ENCODE results near the gene NDUFAF4.
"Not testable (repeated sequence)": the region's sequence is repeated elsewhere in the genome, so short reads cannot be mapped to it uniquely, and the experiment has no call there.

Gene NDUFAF4

GRCh38 chr6:96907498-96907897 is 9.8 kb upstream of the NDUFAF4 start:
- in situ Hi-C loops (cut with MboI; ENCODE audit: low pct_unique_long_range_greater_than_20kb, low sequenced_read_pairs) = no loop called here
- no peak for DNase-seq

DNA sequence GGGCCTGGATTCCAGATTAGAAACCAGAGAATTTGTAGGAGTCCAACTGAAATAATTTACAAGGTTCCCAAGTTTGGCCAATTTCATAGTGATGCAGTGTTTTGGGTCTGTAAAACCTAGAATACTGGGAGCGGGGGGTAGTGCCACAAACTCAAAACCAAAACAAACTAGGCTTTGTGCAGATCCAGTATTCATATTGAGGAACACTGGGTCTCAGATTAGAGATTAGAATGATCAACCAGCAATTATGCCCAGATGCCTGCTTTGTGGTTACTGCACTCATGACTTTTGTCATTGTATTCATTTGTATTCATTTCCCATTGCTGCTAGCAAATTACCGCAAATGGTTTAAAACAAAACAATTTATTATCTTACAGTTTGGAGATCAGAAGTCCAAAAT is 3.2 kb upstream of the NDUFAF4 start:
- no peak for DNase-seq
- in situ Hi-C loops (cut with MboI; ENCODE audit: low pct_unique_long_range_greater_than_20kb, low sequenced_read_pairs) = no loop called here

- in situ Hi-C loops (cut with MboI; ENCODE audit: low pct_unique_long_range_greater_than_20kb, low sequenced_read_pairs) = no loop called here
Measured at GRCh38 chr6:96899451-96899998, 1.8 kb upstream of the NDUFAF4 start.

GRCh38 chr6:96899019-96899418 is 1.3 kb upstream of the NDUFAF4 start:
- DNase-seq = peak; percentile 16
- in situ Hi-C loops (cut with MboI; ENCODE audit: low pct_unique_long_range_greater_than_20kb, low sequenced_read_pairs) = no loop called here

More at GRCh38 chr6:96899451-96899998, 1.8 kb upstream of the NDUFAF4 start:
- no peak for DNase-seq

- DNase-seq = peak; percentile 45
- in situ Hi-C loops (cut with MboI; ENCODE audit: low pct_unique_long_range_greater_than_20kb, low sequenced_read_pairs) = no loop called here
Measured at GRCh38 chr6:96898241-96898851, 655 bp upstream of the NDUFAF4 start.

DNA sequence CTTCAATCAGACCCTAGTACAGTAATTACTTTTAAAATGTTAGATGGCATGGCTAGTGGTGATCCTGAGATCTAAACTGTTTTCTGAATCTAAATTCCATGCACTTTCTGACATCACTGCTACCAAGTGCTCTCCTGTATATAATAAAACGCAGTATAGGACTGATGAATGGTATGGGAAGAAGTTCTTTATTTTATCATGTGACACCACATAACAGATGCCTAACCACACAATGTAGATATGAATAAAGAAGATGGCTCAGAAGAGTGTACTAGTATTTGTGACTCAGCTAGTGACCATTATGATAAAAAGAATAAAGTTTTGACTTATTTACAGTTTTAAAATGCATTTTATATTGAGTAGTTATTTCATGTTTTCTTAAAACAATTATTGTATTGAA is 8.5 kb downstream of the NDUFAF4 start:
- no peak for DNase-seq
- in situ Hi-C loops (cut with MboI; ENCODE audit: low pct_unique_long_range_greater_than_20kb, low sequenced_read_pairs) = no loop called here

- DNase-seq = no peak
- in situ Hi-C loops (cut with MboI; ENCODE audit: low pct_unique_long_range_greater_than_20kb, low sequenced_read_pairs) = no loop called here
Measured at GRCh38 chr6:96888745-96889144, 8.9 kb downstream of the NDUFAF4 start.

DNA sequence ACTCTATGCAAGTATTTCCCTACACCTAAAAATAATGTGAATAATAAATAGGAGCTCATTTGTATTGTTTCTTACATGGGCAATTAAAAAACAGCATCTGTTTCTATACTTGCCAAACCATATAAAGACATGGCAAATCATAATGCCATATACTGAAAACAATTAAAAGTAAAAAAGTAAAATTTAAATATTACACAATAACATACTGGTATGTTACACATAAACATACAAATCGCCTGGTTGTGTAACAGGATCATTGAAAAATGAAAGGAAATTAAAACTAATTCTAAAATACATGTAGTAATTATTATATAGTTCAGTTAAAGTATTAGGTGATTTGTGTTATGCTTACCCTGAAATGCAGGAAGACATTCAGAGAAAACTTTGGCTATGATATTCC is 11.2 kb downstream of the NDUFAF4 start:
- no peak for DNase-seq
- in situ Hi-C loops (cut with MboI; ENCODE audit: low pct_unique_long_range_greater_than_20kb, low sequenced_read_pairs) = no loop called here

DNA sequence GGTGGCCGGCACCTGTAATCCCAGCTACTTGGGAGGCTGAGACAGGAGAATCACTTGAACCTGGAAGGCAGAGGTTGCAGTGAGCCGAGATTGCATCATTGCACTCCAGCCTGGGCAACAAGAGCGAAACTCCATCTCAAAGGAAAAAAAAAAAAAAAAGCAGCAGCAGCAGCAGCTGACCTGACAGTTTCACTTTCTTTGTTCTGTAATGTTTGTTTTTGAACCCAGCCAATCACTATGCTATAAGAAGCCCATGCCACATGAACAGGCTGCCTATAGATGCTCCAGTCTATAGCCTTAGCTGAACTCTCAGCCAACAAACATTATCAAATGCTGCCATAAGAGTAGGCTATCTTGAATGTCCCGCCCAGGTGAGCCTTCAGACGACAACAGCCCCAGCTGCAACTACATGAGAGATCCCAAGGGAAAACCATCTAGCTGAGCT is 12.5 kb downstream of the NDUFAF4 start:
- DNase-seq; in situ Hi-C loops (cut with MboI; ENCODE audit: low pct_unique_long_range_greater_than_20kb, low sequenced_read_pairs): not testable (repeated sequence)

GRCh38 chr6:96878143-96878542 is 19.5 kb downstream of the NDUFAF4 start:
- no peak for DNase-seq
- in situ Hi-C loops (cut with MboI; ENCODE audit: low pct_unique_long_range_greater_than_20kb, low sequenced_read_pairs) = no loop called here

- in situ Hi-C loops (cut with MboI; ENCODE audit: low pct_unique_long_range_greater_than_20kb, low sequenced_read_pairs) = no loop called here
Measured at GRCh38 chr6:96876886-96877545, 20.7 kb downstream of the NDUFAF4 start.

DNA sequence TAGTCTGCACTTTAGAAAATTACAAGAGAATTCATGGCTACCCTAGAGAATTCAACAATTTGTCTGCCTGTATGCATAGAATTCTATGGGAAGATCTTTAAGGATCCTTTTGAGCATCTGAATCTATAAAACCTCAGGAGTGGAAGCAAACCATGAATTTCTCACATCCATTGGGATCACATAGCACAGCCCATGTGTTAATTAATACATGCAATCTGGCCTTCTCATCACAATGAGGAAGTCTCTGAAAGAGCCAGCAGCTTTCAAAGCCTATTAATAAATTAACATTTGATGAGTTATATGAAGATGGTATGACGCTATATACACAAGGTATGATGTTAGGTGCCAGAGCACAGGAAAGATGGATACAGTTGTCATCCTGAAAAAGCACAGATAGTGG is 24.7 kb downstream of the NDUFAF4 start:
- in situ Hi-C loops (cut with MboI; ENCODE audit: low pct_unique_long_range_greater_than_20kb, low sequenced_read_pairs) = no loop called here

More at GRCh38 chr6:96876886-96877545, 20.7 kb downstream of the NDUFAF4 start:
- no peak for DNase-seq

GRCh38 chr6:96865055-96865405 is 32.7 kb downstream of the NDUFAF4 start:
- in situ Hi-C loops (cut with MboI; ENCODE audit: low pct_unique_long_range_greater_than_20kb, low sequenced_read_pairs) = no loop called here
- no peak for DNase-seq

More for the DNA sequence above, 24.7 kb downstream of the NDUFAF4 start:
- no peak for DNase-seq

- DNase-seq = no peak
- in situ Hi-C loops (cut with MboI; ENCODE audit: low pct_unique_long_range_greater_than_20kb, low sequenced_read_pairs) = no loop called here
Measured at GRCh38 chr6:96864216-96865054, 33.3 kb downstream of the NDUFAF4 start.

DNA sequence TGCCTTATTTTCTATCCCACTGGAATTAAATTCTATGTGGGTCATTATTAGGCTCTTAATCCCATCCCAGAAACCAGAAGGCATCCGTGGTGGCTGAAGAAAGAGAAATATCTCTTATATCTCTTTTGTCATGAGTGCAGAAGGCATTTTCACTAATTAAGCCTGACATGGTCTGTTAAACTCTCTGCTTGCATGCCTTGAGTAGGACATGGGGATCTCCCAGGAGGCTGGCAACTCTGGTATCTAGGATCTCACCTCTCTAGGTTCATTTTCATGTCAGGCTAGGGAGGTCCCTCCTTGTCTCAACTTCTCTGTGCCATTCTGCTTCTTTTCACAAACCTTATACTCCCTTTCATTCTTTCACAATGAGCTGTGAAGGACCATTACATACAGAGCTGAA is 35.1 kb downstream of the NDUFAF4 start:
- no peak for DNase-seq
- in situ Hi-C loops (cut with MboI; ENCODE audit: low pct_unique_long_range_greater_than_20kb, low sequenced_read_pairs) = no loop called here

GRCh38 chr6:96861588-96861987 is 36.1 kb downstream of the NDUFAF4 start:
- in situ Hi-C loops (cut with MboI; ENCODE audit: low pct_unique_long_range_greater_than_20kb, low sequenced_read_pairs) = no loop called here
- DNase-seq = no peak

GRCh38 chr6:96856856-96857255 is 40.8 kb downstream of the NDUFAF4 start:
- no peak for DNase-seq
- in situ Hi-C loops (cut with MboI; ENCODE audit: low pct_unique_long_range_greater_than_20kb, low sequenced_read_pairs) = no loop called here

- DNase-seq = no peak
- in situ Hi-C loops (cut with MboI; ENCODE audit: low pct_unique_long_range_greater_than_20kb, low sequenced_read_pairs) = no loop called here
Measured at GRCh38 chr6:96853083-96853482, 44.6 kb downstream of the NDUFAF4 start.

DNA sequence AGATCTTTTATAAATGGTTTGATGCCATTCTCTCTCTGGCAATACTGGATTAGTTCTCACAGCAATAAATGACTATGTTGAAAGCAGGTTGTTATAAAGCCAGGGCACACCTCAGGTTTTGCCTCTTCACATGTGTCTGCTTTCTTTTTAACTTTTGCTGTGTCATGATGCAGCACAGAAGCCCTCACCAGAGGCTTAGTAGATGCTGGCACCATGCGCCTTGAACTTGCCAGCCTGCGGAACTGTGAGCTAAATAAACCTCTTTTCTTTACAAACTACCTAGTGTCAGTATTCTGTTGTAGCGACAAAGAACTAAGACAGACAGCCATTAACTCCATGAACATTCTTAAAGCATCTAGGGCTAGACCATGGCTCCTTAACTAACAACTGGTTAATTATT is 45.1 kb downstream of the NDUFAF4 start:
- no peak for DNase-seq

DNA sequence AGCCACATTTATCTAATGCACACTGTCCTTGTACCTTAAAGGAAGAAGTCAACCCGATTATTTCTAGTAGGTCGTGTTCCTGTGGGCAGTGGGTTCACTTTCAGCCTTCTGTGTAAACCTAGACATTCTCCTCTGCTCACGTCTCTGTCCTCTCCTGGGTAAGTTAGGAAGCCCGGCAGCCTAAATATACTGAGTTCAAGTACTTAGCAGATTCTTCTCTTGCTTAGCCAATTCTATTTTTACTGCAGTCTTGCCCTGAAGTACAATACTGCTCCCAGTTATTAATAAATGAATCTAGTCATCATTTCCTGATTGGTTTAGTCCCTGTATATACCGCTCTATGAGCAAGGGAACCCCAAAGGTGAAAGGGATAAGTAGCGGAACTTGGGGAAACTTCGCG is 45.8 kb downstream of the NDUFAF4 start:
- DNase-seq = no peak
- in situ Hi-C loops (cut with MboI; ENCODE audit: low pct_unique_long_range_greater_than_20kb, low sequenced_read_pairs) = no loop called here

More for the DNA sequence above, 45.1 kb downstream of the NDUFAF4 start:
- in situ Hi-C loops (cut with MboI; ENCODE audit: low pct_unique_long_range_greater_than_20kb, low sequenced_read_pairs) = no loop called here
